PFSK-1 (cell line): ENCODE measurements around the gene THOC5.

Experiments used
- FOXP2 ChIP-seq: optimal IDR thresholded peaks from 2 replicates; pipeline ENCODE3; 2011; ENCODE audit warnings: borderline replicate concordance, control low read depth, inconsistent platforms; ENCODE audit not compliant: insufficient read depth; ENCODE audit errors: extremely low read length, extremely low read depth
- POLR2AphosphoS5 ChIP-seq: IDR thresholded peaks from 2 replicates; pipeline ENCODE4 v1.6.1; 2012; ENCODE audit warnings: low read depth, mild to moderate bottlenecking, control low read depth, low read length, moderate library complexity
- SIN3A ChIP-seq: IDR thresholded peaks from 2 replicates; pipeline ENCODE4 v1.6.1; 2012; ENCODE audit warnings: mild to moderate bottlenecking, low read length, moderate library complexity, borderline replicate concordance; ENCODE audit not compliant: insufficient read depth
- TAF1 ChIP-seq: IDR thresholded peaks from 2 replicates; pipeline ENCODE4 v1.6.1; 2012; ENCODE audit warnings: low read length, control low read depth, borderline replicate concordance; ENCODE audit not compliant: insufficient read depth
- TF ChIP-seq, protein P1 (sequence below), 2 experiments: IDR thresholded peaks; 2 replicates each; pipeline versions ENCODE4 v1.6.1 to v1.8.0; 2011 to 2012; ENCODE audit warnings: low read depth in 2 of 2, low read length in 2 of 2, control low read depth in 1 of 2, inconsistent platforms in 1 of 2, mild to moderate bottlenecking in 1 of 2, moderate library complexity in 1 of 2; ENCODE audit not compliant: insufficient read depth in 1 of 2

THOC5 gene

DNA sequence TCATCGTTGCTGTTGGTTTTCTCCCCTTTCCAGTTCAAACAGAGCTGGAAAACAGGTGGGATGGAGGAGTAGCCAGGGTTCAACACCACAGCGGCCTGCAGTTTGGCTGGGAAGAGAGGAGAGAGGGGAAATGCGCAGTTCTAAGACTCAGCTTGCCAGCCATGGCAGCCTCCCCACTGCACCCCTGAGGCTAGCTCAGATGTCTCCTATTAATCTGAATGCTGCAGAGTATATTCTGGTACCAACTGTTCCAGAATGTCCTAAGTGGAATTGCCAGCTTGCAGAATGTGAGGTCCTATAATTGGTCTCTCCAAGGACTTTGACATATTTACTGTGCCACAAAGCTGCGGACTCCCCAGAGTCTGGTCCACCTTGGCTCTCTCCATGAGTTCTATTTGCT lies 41.5 kb downstream of the THOC5 start:
- TF ChIP-seq TAF1 (no peak), SIN3A (no peak), FOXP2 (no peak), POLR2AphosphoS5 (no peak)
- TF ChIP-seq, protein P1, sequence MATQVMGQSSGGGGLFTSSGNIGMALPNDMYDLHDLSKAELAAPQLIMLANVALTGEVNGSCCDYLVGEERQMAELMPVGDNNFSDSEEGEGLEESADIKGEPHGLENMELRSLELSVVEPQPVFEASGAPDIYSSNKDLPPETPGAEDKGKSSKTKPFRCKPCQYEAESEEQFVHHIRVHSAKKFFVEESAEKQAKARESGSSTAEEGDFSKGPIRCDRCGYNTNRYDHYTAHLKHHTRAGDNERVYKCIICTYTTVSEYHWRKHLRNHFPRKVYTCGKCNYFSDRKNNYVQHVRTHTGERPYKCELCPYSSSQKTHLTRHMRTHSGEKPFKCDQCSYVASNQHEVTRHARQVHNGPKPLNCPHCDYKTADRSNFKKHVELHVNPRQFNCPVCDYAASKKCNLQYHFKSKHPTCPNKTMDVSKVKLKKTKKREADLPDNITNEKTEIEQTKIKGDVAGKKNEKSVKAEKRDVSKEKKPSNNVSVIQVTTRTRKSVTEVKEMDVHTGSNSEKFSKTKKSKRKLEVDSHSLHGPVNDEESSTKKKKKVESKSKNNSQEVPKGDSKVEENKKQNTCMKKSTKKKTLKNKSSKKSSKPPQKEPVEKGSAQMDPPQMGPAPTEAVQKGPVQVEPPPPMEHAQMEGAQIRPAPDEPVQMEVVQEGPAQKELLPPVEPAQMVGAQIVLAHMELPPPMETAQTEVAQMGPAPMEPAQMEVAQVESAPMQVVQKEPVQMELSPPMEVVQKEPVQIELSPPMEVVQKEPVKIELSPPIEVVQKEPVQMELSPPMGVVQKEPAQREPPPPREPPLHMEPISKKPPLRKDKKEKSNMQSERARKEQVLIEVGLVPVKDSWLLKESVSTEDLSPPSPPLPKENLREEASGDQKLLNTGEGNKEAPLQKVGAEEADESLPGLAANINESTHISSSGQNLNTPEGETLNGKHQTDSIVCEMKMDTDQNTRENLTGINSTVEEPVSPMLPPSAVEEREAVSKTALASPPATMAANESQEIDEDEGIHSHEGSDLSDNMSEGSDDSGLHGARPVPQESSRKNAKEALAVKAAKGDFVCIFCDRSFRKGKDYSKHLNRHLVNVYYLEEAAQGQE (IDR thresholded peaks at IDR 0.05; ENCODE audit: insufficient read depth in 1 of 2, low read depth in 2 of 2, low read length in 2 of 2), result no peak

DNA sequence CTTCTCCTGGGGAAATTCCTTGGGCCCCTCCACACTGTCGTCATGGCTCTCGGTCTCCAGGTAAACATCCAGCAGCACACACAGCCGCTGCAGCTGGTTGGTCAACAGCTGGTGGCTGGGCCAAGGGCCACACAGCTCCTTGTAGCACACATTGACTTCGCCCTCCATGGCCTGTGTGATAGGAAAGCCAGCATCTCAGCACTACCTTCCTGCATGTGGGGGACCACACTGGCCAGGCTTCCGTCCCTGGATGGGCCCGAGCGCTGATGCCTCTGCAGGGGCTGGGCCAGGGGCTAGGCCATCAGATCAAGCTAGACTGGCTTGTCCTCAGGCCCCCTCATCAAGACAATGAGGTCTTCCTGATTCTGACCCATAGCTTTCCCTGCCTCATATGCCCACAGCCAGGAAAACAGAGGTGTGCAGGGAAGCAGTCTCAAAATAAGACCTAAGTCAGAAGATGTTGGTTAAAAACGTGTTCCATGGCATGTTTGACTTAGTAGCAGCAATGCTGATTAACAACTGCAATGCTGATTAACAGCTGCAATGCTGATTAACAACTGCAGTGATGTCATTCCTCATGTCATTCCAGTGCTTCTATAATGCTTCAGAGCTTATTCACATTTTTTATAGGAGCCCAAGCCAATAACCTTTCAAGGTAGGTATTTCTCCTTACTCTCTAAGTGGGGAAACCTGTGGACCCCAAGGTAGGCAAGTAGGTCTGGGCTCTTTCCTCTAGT lies 42.3 kb downstream of the THOC5 start:
- TF ChIP-seq FOXP2 (no peak), SIN3A (no peak), TAF1 (no peak), POLR2AphosphoS5 (no peak)
- TF ChIP-seq, protein P1 (IDR thresholded peaks at IDR 0.05; ENCODE audit: insufficient read depth in 1 of 2, low read depth in 2 of 2, low read length in 2 of 2), result no peak

DNA sequence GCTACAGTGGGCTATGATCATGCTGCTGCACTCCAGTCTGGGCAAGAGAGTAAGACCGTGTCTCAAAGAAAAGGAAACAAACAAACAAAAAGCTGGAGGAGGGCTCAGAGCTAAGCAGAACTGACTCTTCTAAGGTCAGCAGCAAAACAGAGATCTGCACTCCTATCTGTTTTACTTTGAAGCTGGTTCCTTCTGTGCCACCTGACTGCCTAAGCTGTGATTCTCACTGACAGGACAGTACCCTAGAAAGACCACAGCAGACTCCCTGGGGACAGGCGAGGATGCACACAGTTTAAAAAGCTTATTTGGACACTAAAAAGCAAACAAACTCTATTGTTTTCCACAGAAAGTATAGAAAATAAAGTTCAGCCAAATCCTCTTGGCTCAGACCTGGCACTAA lies 43.0 kb downstream of the THOC5 start:
- TF ChIP-seq TAF1 (no peak), SIN3A (no peak), FOXP2 (no peak), POLR2AphosphoS5 (no peak)
- TF ChIP-seq, protein P1 (IDR thresholded peaks at IDR 0.05; ENCODE audit: insufficient read depth in 1 of 2, low read depth in 2 of 2, low read length in 2 of 2), result no peak

DNA sequence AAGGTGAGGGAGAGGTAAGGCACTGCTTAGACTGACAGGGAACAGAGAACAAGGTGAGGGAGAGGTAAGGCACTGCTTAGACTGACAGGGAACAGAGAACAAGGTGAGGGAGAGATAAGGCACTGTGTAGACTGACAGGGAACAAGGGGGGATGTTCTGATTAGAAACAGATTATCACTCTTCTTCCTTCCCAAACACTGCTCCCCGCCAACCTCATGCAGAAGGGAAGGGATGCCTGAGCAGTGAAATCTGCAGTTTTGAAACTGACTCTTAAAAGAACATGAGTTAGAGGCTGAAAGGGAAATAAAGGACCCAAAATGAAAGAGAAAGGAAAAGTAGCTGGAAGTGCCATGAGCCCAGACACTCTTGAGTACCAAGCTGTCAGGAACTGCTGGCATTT lies 43.7 kb downstream of the THOC5 start:
- TF ChIP-seq POLR2AphosphoS5 (no peak), TAF1 (no peak), FOXP2 (no peak), SIN3A (no peak)
- TF ChIP-seq, protein P1 (IDR thresholded peaks at IDR 0.05; ENCODE audit: insufficient read depth in 1 of 2, low read depth in 2 of 2, low read length in 2 of 2), result no peak
